Stromal cell of bone marrow (primary cell): ENCODE data around the gene HTT.
"Not testable (repeated sequence)": the region's sequence is repeated elsewhere in the genome, so short reads cannot be mapped to it uniquely, and the experiment has no call there.

Source experiments
- DNase-seq: peaks from one replicate; pipeline ENCODE4 v3.0.0-alpha.2; 2012; ENCODE audit warnings: low read depth

HTT gene

GRCh38 chr4:3082925-3083515 is 8.5 kb downstream of the HTT start:
- no peak for DNase-seq

GRCh38 chr4:3083732-3084131 is 9.3 kb downstream of the HTT start:
- no peak for DNase-seq

DNA sequence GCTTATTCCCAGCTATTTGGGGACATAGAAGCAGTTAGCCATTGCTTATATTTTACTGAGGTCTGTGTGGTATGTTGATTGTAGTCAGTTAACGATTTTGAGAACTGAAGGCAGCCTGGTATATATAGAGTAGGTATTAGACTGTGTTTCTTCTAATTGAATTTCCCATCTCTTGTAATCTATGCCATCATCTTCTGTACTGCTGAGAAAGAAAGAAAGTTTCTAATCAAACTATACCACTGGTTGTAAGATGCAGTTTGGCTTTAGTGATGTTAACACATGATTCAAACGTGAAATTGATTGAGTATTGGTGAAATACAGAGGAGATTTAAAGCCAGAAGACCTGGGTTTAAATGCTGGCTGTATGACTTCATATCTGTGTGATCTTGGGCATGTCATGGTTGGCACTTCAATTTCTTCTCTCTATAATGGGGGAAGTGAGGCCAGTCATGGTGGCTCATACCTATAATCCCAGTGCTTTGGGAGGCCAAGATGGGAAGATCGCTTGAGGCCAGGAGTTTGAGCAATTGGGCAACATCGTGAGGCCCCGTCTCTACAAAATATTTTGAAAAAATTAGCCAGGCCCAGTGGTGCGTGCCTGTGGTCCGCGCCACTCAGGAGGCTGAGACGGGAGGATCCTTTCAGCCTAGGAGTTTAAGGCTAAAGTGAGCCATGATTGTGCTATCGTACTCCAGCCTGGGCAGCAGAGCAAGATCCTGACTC is 11.6 kb downstream of the HTT start:
- no peak for DNase-seq

DNA sequence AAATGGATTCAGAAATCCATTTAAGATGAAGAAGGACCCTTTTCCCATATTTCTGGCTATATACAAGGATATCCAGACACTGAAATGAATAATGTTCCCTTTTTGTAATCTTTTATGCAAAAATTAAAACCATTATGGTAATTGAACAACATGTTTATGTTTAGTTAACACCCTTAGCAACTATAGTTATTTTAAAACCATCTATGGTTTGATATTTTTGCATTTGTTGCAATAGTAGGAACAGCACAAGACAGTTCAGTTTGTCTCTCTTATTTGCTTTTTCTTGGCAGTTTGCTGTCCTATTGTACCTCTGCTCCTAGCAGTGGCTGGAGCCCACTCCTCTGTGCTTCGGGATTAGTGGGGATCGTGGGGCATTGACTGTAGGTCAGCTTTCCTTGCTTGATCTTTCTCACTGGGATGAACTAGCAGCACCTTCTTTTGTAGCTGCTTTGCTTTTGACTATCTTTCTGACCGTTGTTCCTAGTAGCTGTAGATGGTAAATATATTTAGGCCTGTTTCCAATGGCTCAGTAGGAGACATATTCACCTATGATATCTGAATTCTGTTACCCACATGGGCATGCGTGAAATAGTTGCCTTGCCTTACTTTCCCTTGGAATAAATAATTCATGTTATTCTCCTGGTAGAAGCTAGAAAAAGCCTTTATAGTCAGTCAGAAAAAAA is 12.8 kb downstream of the HTT start:
- no peak for DNase-seq

DNA sequence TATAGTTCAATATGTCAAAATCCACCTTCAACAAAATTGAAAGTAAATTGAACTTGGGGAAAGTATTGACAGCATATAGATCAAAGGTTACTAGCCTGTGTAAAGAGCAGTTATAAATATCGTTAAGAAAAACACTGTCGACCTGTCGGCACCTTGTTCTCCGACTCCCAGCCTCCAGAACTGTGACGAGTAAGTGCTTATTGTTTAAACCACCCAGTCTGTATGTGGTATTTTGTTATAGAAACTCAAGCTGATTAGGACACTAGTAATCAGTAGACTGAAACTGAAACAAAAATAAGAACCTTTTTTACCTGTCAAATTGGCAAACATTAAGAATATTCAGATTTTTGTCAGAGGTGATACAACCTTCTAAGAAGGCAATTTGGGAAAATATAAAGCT is 17.0 kb downstream of the HTT start:
- DNase-seq, result no peak

- DNase-seq, result not testable (repeated sequence)
Measured at GRCh38 chr4:3094701-3095100, 20.2 kb downstream of the HTT start.

DNA sequence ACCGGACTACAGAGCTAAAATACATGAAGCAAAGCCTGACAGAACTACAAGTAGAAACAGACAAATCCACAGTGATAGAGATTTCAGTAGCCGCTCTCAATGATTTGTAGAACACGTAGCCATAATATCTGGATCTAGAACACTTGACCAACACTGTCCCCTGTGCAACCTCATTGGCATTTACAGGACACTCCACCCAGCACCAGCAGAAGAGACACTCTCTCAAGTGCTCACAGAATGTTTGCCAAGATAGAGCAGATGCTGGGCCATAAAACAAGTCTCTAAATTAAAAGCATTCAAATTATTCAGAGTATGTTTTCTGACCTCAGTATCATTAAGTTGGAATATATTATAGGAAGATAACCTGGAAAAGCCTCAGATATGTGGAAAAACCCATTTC is 21.7 kb downstream of the HTT start:
- DNase-seq, result no peak

GRCh38 chr4:3098346-3098745 is 23.9 kb downstream of the HTT start:
- DNase-seq, result no peak

- peak; percentile 87 for DNase-seq
Measured at GRCh38 chr4:3106339-3107186, 32.1 kb downstream of the HTT start.

- DNase-seq, result no peak
Measured at GRCh38 chr4:3107271-3107670, 32.8 kb downstream of the HTT start.

- DNase-seq, result peak; percentile 62
Measured at GRCh38 chr4:3107691-3108121, 33.2 kb downstream of the HTT start.

GRCh38 chr4:3108211-3108610 is 33.7 kb downstream of the HTT start:
- no peak for DNase-seq

- DNase-seq, result no peak
Measured at GRCh38 chr4:3111461-3111860, 37.0 kb downstream of the HTT start.

- no peak for DNase-seq
Measured at GRCh38 chr4:3112201-3112600, 37.7 kb downstream of the HTT start.

GRCh38 chr4:3112609-3113469 is 38.4 kb downstream of the HTT start:
- no peak for DNase-seq

- no peak for DNase-seq
Measured at GRCh38 chr4:3114377-3114776, 39.9 kb downstream of the HTT start.

- no peak for DNase-seq
Measured at GRCh38 chr4:3115637-3116270, 41.3 kb downstream of the HTT start.

- no peak for DNase-seq
Measured at GRCh38 chr4:3116955-3117354, 42.5 kb downstream of the HTT start.

DNA sequence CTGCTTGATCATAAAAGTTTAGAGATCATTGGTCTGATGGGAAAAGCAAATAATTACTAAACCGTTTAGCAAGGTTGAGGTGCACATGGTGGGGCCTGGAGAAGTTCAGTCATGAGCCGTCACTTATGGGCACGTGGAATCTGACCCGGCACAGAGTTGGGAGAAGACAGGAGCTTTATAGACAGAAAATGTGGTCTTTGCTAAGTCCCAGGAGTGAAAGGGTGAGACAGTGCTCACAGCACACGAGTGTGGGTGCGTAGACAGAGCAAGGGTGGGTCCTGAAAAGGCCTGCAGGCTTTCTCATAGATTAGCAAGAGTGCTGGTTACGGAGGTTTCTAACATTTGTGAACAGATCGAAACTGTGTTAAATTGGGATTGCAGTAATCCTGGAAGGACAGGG is 43.8 kb downstream of the HTT start:
- no peak for DNase-seq

GRCh38 chr4:3119464-3119863 is 45.0 kb downstream of the HTT start:
- no peak for DNase-seq

DNA sequence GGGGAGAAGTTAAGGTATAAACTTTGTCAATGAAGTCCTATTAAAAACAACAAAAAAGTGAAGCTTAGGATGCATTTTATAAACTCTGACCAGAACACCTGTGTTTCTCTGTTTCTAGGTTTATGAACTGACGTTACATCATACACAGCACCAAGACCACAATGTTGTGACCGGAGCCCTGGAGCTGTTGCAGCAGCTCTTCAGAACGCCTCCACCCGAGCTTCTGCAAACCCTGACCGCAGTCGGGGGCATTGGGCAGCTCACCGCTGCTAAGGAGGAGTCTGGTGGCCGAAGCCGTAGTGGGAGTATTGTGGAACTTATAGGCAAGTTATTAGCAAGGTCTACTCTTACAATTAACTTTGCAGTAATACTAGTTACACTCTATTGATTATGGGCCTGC is 46.6 kb downstream of the HTT start:
- no peak for DNase-seq
